HCT116 (cell line): Measurements from ENCODE around the gene MERTK. TPM values are rescaled to one million over a fixed set of nuclear protein-coding genes. Genes with fewer than 3 reads are reported as not detected.

Experiments used
- ATAC-seq: fragments of 200-7000 bp; cut with Tn5 transposase; 2 replicates; pipeline ENCODE4 v1.9.1; 2020; ENCODE audit warnings: mild to moderate bottlenecking, moderate library complexity
- BruUV-seq: library from RNA; stranded (reverse); fragments of 400-500 nt; replicated peaks from 2 replicates; lab custom pipeline; 2021; lab: Mats Ljungman, UMichigan
- CTCF ChIA-PET: fragments of 300-600 bp; sonication (Branson Sonifier 250); formaldehyde crosslinking; loops from one replicate; lab custom pipeline; 2021; ENCODE audit warnings: antibody characterized with exemption; lab: Charles Lee
- POLR2A ChIA-PET: fragments of 300-600, 350-600 bp; sonication (Branson Sonifier 250); formaldehyde crosslinking; loops from one replicate; lab custom pipeline; 2021; ENCODE audit warnings: antibody characterized with exemption; lab: Charles Lee
- RAD21 ChIA-PET, 2 experiments: fragments of 300-600 bp; sonication (Branson Sonifier 250); formaldehyde crosslinking; loops; one replicate each; lab custom pipeline; 2023; ENCODE audit warnings: low total read pairs in 2 of 2; ENCODE audit not compliant: uncharacterized antibody in 2 of 2, unreplicated experiment in 2 of 2, low non-redundant PET in 1 of 2; lab: Charles Lee
- DNase-seq: peaks from one replicate; pipeline ENCODE4 v3.0.0-alpha.2; 2010; ENCODE audit warnings: low read depth, low spot score
- H2AFZ ChIP-seq: fragments of 200-600 bp; shearing (Covaris generic), sonication (generic); 2 replicates; pipeline ENCODE4 v1.6.1; 2017; ENCODE audit warnings: low read depth, mixed run types, mixed read lengths, antibody characterized with exemption, low read length; ENCODE audit not compliant: poor library complexity, severe bottlenecking
- H3K27ac ChIP-seq: 2 replicates; pipeline ENCODE4 v1.5.1; 2012; ENCODE audit warnings: low read depth, low read length
- H3K27me3 ChIP-seq: fragments of 200-600 bp; sonication (generic); 2 replicates; pipeline ENCODE4 v1.6.1; 2016; ENCODE audit warnings: mixed run types, low read length, mixed read lengths; ENCODE audit not compliant: insufficient read depth
- H3K36me3 ChIP-seq, 2 experiments: fragments of 200-500 bp in 1 of 2; fragments of 200-600 bp in 1 of 2; sonication (Bioruptor generic) in 1 of 2; sonication (generic) in 1 of 2; 2 replicates each; pipeline versions ENCODE4 v1.5.1 to v1.6.1; 2014 to 2016; ENCODE audit warnings: low read length in 2 of 2, inconsistent platforms in 1 of 2, mixed read lengths in 1 of 2, mixed run types in 1 of 2; ENCODE audit not compliant: insufficient read depth in 2 of 2, control insufficient read depth in 1 of 2
- H3K4me1 ChIP-seq, 2 experiments: fragments of 200-600 bp in 1 of 2; sonication (generic) in 1 of 2; 2 replicates each; pipeline versions ENCODE4 v1.5.1 to v1.6.1; 2012 to 2017; ENCODE audit warnings: low read length in 2 of 2, inconsistent platforms in 1 of 2, mild to moderate bottlenecking in 1 of 2, mixed read lengths in 1 of 2, mixed run types in 1 of 2, moderate library complexity in 1 of 2; ENCODE audit not compliant: insufficient read depth in 2 of 2, control insufficient read depth in 1 of 2
- H3K4me2 ChIP-seq: fragments of 200-600 bp; sonication (generic); 2 replicates; pipeline ENCODE4 v1.6.1; 2017; ENCODE audit warnings: mixed run types, low read length, mixed read lengths
- H3K4me3 ChIP-seq, 2 experiments: fragments of 200-600 bp in 1 of 2; sonication (generic) in 1 of 2; replicated peaks in 1 of 2; 2 replicates each; pipeline ENCODE4 v1.5.1; 2011 to 2016; ENCODE audit warnings: low read length in 2 of 2, control low read depth in 1 of 2, low read depth in 1 of 2, mild to moderate bottlenecking in 1 of 2, mixed read lengths in 1 of 2, mixed run types in 1 of 2
- H3K79me2 ChIP-seq: fragments of 200-600 bp; sonication (generic); 2 replicates; pipeline ENCODE4 v1.6.1; 2017; ENCODE audit warnings: mild to moderate bottlenecking, mixed run types, low read length, moderate library complexity, mixed read lengths; ENCODE audit not compliant: insufficient read depth
- H3K9ac ChIP-seq: fragments of 200-600 bp; sonication (generic); 2 replicates; pipeline ENCODE4 v1.6.1; 2016; ENCODE audit warnings: low read length, mixed read lengths
- H3K9me2 ChIP-seq: fragments of 200-600 bp; sonication (generic), shearing (Covaris generic); 2 replicates; pipeline ENCODE4 v1.6.1; 2017; ENCODE audit warnings: mixed run types, mild to moderate bottlenecking, moderate library complexity; ENCODE audit not compliant: insufficient read depth
- H3K9me3 ChIP-seq, 2 experiments: fragments of 200-500 bp in 1 of 2; fragments of 200-600 bp in 1 of 2; sonication (Bioruptor generic) in 1 of 2; sonication (generic) in 1 of 2; 2 replicates each; pipeline ENCODE4 v1.6.1; 2014 to 2017; ENCODE audit warnings: low read length in 2 of 2, mixed read lengths in 2 of 2, inconsistent platforms in 1 of 2, low read depth in 1 of 2, mild to moderate bottlenecking in 1 of 2, mixed run types in 1 of 2, moderate library complexity in 1 of 2; ENCODE audit not compliant: control insufficient read depth in 1 of 2, insufficient read depth in 1 of 2
- H4K20me1 ChIP-seq: fragments of 200-600 bp; sonication (generic), shearing (Covaris generic); 2 replicates; pipeline ENCODE4 v1.6.1; 2017; ENCODE audit warnings: mixed run types, mild to moderate bottlenecking, moderate library complexity; ENCODE audit not compliant: insufficient read depth
- MAX ChIP-seq: IDR thresholded peaks from 2 replicates; pipeline ENCODE4 v1.6.1; 2012
- SIN3A ChIP-seq: IDR thresholded peaks from 2 replicates; pipeline ENCODE4 v1.6.1; 2012; ENCODE audit warnings: low read depth
- intact Hi-C: fragments of 100-400 bp; cut with micrococcal nuclease; formaldehyde crosslinking; loops from 2 replicates; pipeline ENCODE4 v1.10.0; 2022
- total RNA-seq: library from RNA; stranded (reverse); gene quantifications from one replicate; pipeline ENCODE4 v1.2.1, GENCODE V29; 2021; ENCODE audit not compliant: unreplicated experiment
- TF ChIP-seq, protein P1 (sequence below), 3 experiments: fragments of 200-600 bp in 1 of 3; sonication (generic) in 1 of 3; IDR thresholded peaks in 2 of 3; conservative IDR thresholded peaks in 1 of 3; 2 replicates each; pipeline ENCODE4 v1.5.1; 2012 to 2017; ENCODE audit warnings: low read depth in 2 of 3, low read length in 2 of 3, antibody characterized with exemption in 1 of 3, borderline replicate concordance in 1 of 3, control low read depth in 1 of 3, mild to moderate bottlenecking in 1 of 3, mixed read lengths in 1 of 3, mixed run types in 1 of 3, moderate library complexity in 1 of 3; ENCODE audit not compliant: insufficient read depth in 1 of 3

The MERTK gene
- total RNA-seq, 1 experiment from 2014 or later, result 5.7 TPM

DNA sequence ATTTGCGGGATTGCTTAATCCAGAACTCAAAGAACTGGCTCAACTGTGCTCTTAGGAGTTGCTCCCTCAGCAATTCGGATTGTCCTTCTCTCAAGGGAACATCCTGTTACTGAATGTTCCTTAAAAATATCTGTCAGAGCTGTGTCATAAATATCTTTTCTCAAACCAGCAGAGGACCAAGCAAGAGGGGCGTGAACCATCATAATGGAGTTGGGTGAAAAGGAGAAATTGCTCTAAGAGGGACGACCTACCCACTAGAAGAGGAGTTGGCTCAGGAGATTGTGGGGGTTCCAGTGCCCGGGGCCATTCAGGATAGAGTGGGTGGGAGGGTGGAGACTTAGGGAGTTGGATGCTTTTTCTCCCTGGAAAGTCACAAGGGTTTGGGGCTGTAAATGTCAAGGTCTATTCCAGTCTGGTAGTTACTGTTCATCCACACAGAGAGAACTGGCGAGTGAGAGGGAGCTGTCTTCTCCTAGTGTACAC is 59.5 kb downstream of the MERTK start:
- Histone ChIP-seq H3K36me3 (no peaks in the 10 kb centered on the region), H3K4me3 (no peak overlapping the region), H3K27ac (no peak overlapping the region), H2AFZ (no peak overlapping the region), H3K9me3 (no peaks in the 10 kb centered on the region), H3K9me2 (no peaks in the 10 kb centered on the region), H3K9ac (no peak overlapping the region), H3K27me3 (no peaks in the 10 kb centered on the region), H3K79me2 (no peaks in the 10 kb centered on the region), H3K4me2 (no peak overlapping the region), H3K4me1 (no peaks in the 10 kb centered on the region), H4K20me1 (no peaks in the 10 kb centered on the region)
- ChIA-PET CTCF (no interaction called here), RAD21 (no interaction called here), POLR2A (no interaction called here)
- intact Hi-C loops, result no loop called here
- TF ChIP-seq MAX, result no peak
- no TSS peak for BruUV-seq
- DNase-seq (no peak), ATAC-seq (no peak)

GRCh38 chr2:111958901-111959300 is 60.5 kb downstream of the MERTK start:
- ChIA-PET POLR2A (no interaction called here), RAD21 (no interaction called here), CTCF (no interaction called here)
- Histone ChIP-seq H3K27ac (no peak overlapping the region), H2AFZ (no peak overlapping the region), H3K4me1 (no peaks in the 10 kb centered on the region), H3K9ac (no peak overlapping the region), H3K36me3 (no peaks in the 10 kb centered on the region), H3K79me2 (no peaks in the 10 kb centered on the region), H3K4me2 (no peak overlapping the region), H3K4me3 (no peak overlapping the region), H4K20me1 (no peaks in the 10 kb centered on the region), H3K9me3 (no peaks in the 10 kb centered on the region), H3K9me2 (no peaks in the 10 kb centered on the region), H3K27me3 (no peaks in the 10 kb centered on the region)
- DNase-seq (no peak), ATAC-seq (0 out of 2 replicates have a peak, but pooled peaks have one; percentile 36)
- no peak for TF ChIP-seq SIN3A
- TF ChIP-seq, protein P1, sequence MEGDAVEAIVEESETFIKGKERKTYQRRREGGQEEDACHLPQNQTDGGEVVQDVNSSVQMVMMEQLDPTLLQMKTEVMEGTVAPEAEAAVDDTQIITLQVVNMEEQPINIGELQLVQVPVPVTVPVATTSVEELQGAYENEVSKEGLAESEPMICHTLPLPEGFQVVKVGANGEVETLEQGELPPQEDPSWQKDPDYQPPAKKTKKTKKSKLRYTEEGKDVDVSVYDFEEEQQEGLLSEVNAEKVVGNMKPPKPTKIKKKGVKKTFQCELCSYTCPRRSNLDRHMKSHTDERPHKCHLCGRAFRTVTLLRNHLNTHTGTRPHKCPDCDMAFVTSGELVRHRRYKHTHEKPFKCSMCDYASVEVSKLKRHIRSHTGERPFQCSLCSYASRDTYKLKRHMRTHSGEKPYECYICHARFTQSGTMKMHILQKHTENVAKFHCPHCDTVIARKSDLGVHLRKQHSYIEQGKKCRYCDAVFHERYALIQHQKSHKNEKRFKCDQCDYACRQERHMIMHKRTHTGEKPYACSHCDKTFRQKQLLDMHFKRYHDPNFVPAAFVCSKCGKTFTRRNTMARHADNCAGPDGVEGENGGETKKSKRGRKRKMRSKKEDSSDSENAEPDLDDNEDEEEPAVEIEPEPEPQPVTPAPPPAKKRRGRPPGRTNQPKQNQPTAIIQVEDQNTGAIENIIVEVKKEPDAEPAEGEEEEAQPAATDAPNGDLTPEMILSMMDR (IDR thresholded peaks at IDR 0.05 in 2 of 3, conservative IDR thresholded peaks at IDR 0.05 in 1 of 3; ENCODE audit: borderline replicate concordance in 1 of 3, insufficient read depth in 1 of 3, low read depth in 2 of 3, low read length in 2 of 3), result peak in 2 of 3 experiments; percentile 32 to 34; a peak in 4 of 6 replicates
- no TSS peak for BruUV-seq
- intact Hi-C loops, result no loop called here
